CD4-positive, alpha-beta T cell (primary cell): ENCODE data around the gene PAQR8. TPM values are rescaled to one million over a fixed set of nuclear protein-coding genes. Genes with fewer than 3 reads are reported as not detected.

ENCODE experiments used
- ATAC-seq: fragments of 200-7000 bp; cut with Tn5 transposase; one replicate; pipeline ENCODE4 v1.10.0; 2022; ENCODE audit warnings: mild to moderate bottlenecking; ENCODE audit not compliant: poor library complexity
- CTCF ChIA-PET: fragments of 350-600 bp; sonication (Branson Sonifier 250); formaldehyde crosslinking; loops from one replicate; lab custom pipeline; 2021; ENCODE audit warnings: antibody characterized with exemption, inconsistent platforms; lab: Charles Lee
- POLR2A ChIA-PET: fragments of 350-600 bp; sonication (Branson Sonifier 250); formaldehyde crosslinking; loops from one replicate; lab custom pipeline; 2021; ENCODE audit warnings: antibody characterized with exemption, inconsistent platforms; lab: Charles Lee
- DNase-seq, 14 experiments: peaks; one replicate each; pipeline ENCODE4 v3.0.0-alpha.2; 2013 to 2020; ENCODE audit warnings: mixed read lengths in 2 of 14
- H3K27ac ChIP-seq, 2 donors: one replicate each; pipeline versions ENCODE4 v1.5.1 to v1.7.0; 2013; ENCODE audit warnings: low read length in 2 of 2, low read depth in 1 of 2, mild to moderate bottlenecking in 1 of 2
- H3K27me3 ChIP-seq, 2 experiments: 1 replicate in 1 of 2; 2 replicates in 1 of 2; pipeline versions ENCODE4 v1.6.1 to v1.7.0; 2013; ENCODE audit warnings: low read length in 2 of 2, control low read depth in 1 of 2, mild to moderate bottlenecking in 1 of 2, moderate library complexity in 1 of 2; ENCODE audit not compliant: insufficient read depth in 2 of 2, control insufficient read depth in 1 of 2
- H3K36me3 ChIP-seq: one replicate; pipeline ENCODE4 v1.6.1; 2013; ENCODE audit warnings: low read length, control low read depth; ENCODE audit not compliant: insufficient read depth
- H3K4me1 ChIP-seq: one replicate; pipeline ENCODE4 v1.6.1; 2013; ENCODE audit warnings: low read length, control low read depth; ENCODE audit not compliant: insufficient read depth
- H3K4me3 ChIP-seq: one replicate; pipeline ENCODE4 v1.5.1; 2013; ENCODE audit warnings: mild to moderate bottlenecking, low read length, moderate library complexity
- H3K9me3 ChIP-seq, 2 experiments: 1 replicate in 1 of 2; 2 replicates in 1 of 2; pipeline versions ENCODE4 v1.6.1 to v1.7.0; 2013; ENCODE audit warnings: low read length in 2 of 2, mild to moderate bottlenecking in 2 of 2, control low read depth in 1 of 2, moderate library complexity in 1 of 2; ENCODE audit not compliant: control insufficient read depth in 1 of 2, insufficient read depth in 1 of 2
- H3K27ac Mint-ChIP-seq: one replicate; pipeline ENCODE4 v1.8.0; 2020; ENCODE audit warnings: mixed read lengths
- H3K27me3 Mint-ChIP-seq: one replicate; pipeline ENCODE4 v1.8.0; 2021; ENCODE audit warnings: mixed read lengths
- H3K36me3 Mint-ChIP-seq: one replicate; pipeline ENCODE4 v1.8.0; 2021; ENCODE audit warnings: low read depth, mixed read lengths
- H3K4me1 Mint-ChIP-seq: one replicate; pipeline ENCODE4 v1.8.0; 2021; ENCODE audit warnings: low read depth, mixed read lengths
- H3K4me3 Mint-ChIP-seq: one replicate; pipeline ENCODE4 v1.8.0; 2020; ENCODE audit warnings: mild to moderate bottlenecking, mixed read lengths
- H3K9me3 Mint-ChIP-seq: one replicate; pipeline ENCODE4 v1.8.0; 2020; ENCODE audit warnings: mixed read lengths
- intact Hi-C, 2 experiments: fragments of 100-400 bp; cut with DNase I in 1 of 2; cut with micrococcal nuclease in 1 of 2; formaldehyde crosslinking; loops; one replicate each; pipeline versions ENCODE4 v1.15.1 to v1.9.0; 2023 to 2025; cut with DNase I, micrococcal nuclease
- total RNA-seq, 174 experiments: library from RNA in 2 of 174; stranded (reverse) in 2 of 174; gene quantifications; one replicate each; pipeline ENCODE4 v1.2.3 and lab custom pipeline; 2021 to 2026
- TF ChIP-seq, protein P1 (sequence below): fragments of 200-600 bp; IDR thresholded peaks from one replicate; pipeline ENCODE4 v1.8.0; 2022; ENCODE audit warnings: antibody characterized with exemption, mild to moderate bottlenecking

PAQR8 gene
- total RNA-seq, 2 experiments from 2014 or later = 1.8 to 1.9 TPM

DNA sequence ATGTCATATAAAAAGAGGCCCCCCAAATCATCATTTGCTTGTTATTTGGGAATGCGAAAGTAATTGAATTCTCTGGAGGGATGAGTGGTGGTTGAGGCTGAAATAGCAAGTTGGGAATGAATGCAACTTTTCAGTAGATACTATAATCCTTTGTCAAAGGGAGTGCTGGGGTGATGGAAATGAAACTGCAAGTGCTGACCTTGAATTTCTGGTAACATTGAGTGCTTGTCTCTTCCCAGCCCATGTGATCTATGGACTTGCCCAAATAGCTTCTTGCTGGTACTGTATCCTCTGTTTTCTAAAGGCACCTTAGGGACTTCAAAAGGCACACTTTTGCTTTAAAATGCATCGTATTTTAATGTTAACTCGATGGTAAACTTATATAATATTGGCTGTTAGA, 14.8 kb downstream of the PAQR8 start:
- ATAC-seq (no peak), DNase-seq (no peak)
- ChIA-PET CTCF (interaction anchor here (1.2 to 1.4 kb wide), 2 partner anchors 14 to 23 kb away, joined by 5 to 6 read pairs; partner anchors contain the start of gene PAQR8), POLR2A (interaction anchor here (0.9 to 9.0 kb wide), 8 partner anchors 10 to 91 kb away, joined by 3 to 83 read pairs (median 9); partner anchors contain the start of genes MCM3 and PAQR8)
- H3K27me3 ChIP-seq = no peaks in the 10 kb centered on the region
- H3K4me1 ChIP-seq = peaks cover 41% of the 10 kb centered on the region
- H3K4me1 Mint-ChIP-seq = peaks cover 83% of the 10 kb centered on the region
- H3K27me3 Mint-ChIP-seq = no peaks in the 10 kb centered on the region
- TF ChIP-seq, protein P1, sequence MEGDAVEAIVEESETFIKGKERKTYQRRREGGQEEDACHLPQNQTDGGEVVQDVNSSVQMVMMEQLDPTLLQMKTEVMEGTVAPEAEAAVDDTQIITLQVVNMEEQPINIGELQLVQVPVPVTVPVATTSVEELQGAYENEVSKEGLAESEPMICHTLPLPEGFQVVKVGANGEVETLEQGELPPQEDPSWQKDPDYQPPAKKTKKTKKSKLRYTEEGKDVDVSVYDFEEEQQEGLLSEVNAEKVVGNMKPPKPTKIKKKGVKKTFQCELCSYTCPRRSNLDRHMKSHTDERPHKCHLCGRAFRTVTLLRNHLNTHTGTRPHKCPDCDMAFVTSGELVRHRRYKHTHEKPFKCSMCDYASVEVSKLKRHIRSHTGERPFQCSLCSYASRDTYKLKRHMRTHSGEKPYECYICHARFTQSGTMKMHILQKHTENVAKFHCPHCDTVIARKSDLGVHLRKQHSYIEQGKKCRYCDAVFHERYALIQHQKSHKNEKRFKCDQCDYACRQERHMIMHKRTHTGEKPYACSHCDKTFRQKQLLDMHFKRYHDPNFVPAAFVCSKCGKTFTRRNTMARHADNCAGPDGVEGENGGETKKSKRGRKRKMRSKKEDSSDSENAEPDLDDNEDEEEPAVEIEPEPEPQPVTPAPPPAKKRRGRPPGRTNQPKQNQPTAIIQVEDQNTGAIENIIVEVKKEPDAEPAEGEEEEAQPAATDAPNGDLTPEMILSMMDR = no peak
- peaks cover 53% of the 10 kb centered on the region for H3K36me3 Mint-ChIP-seq
- H3K36me3 ChIP-seq = peaks cover 32% of the 10 kb centered on the region
- no peaks in the 10 kb centered on the region for H3K9me3 ChIP-seq
- H3K27ac Mint-ChIP-seq = peak overlapping the region; percentile 80
- intact Hi-C loops = loop anchor here in 1 of 2 experiments (2.0 kb wide), 2 partner anchors 14 kb away; partner anchors contain the start of gene PAQR8
- peak overlapping the region in 1 of 2 donors; percentile 44 for H3K27ac ChIP-seq
- H3K9me3 Mint-ChIP-seq = peaks cover 7% of the 10 kb centered on the region
- H3K4me3 ChIP-seq = no peak overlapping the region
- H3K4me3 Mint-ChIP-seq = peak overlapping the region; percentile 70

DNA sequence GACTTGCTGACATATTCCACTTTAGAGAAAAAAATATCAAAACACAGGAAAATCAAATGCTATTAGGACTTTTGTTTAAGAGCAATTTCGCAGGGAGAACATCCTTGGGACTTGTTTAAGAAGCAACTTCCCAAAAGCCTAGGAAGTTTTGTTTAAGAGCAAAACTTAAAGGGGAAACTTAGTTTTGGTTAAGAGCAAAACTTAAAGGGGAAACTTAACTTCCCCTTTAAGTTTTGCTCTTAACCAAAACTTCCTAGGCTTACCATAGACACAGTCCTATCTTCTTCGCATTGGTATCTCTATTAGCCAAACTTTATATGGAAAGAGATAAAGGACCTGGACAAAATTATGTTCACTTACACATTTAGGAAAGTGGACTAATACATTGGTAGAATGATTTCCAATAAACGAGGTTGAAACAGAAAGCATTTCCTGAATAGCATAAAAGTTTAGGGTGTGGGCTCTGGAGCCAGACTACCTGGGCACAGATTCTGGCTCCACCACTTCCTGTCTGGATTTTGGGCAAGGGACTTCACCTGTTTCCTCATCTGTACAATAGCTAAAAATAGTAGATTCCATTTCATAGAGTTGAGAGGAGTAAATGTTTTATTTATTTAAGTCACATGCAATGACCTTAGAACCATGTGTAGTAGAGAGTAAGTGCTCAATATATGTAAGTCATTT, 15.7 kb downstream of the PAQR8 start:
- H3K9me3 ChIP-seq = no peaks in the 10 kb centered on the region
- ChIA-PET CTCF (interaction anchor here (0.6 to 1.4 kb wide), 2 partner anchors 22 to 30 kb away, joined by 4 to 5 read pairs; no protein-coding TSS in a partner anchor), POLR2A (interaction anchor here (0.8 to 9.0 kb wide), 8 partner anchors 11 to 92 kb away, joined by 3 to 83 read pairs (median 6); partner anchors contain the start of genes MCM3 and PAQR8)
- Mint-ChIP-seq H3K36me3 (peaks cover 52% of the 10 kb centered on the region), H3K27me3 (no peaks in the 10 kb centered on the region), H3K4me3 (peak overlapping the region; percentile 70), H3K4me1 (peaks cover 82% of the 10 kb centered on the region), H3K27ac (peak overlapping the region; percentile 80), H3K9me3 (peaks cover 7% of the 10 kb centered on the region)
- no peak overlapping the region for H3K4me3 ChIP-seq
- intact Hi-C loops = loop anchor here in 1 of 2 experiments (2.0 kb wide), 2 partner anchors 13 to 15 kb away; partner anchors contain the start of gene PAQR8
- ATAC-seq = peak; percentile 72
- DNase-seq = peak in 5 of 14 experiments; percentile 12 to 47 (median 33)
- peaks cover 41% of the 10 kb centered on the region for H3K4me1 ChIP-seq
- TF ChIP-seq, protein P1 = no peak
- H3K27ac ChIP-seq = no peak overlapping the region
- H3K27me3 ChIP-seq = no peaks in the 10 kb centered on the region
- H3K36me3 ChIP-seq = peaks cover 25% of the 10 kb centered on the region

DNA sequence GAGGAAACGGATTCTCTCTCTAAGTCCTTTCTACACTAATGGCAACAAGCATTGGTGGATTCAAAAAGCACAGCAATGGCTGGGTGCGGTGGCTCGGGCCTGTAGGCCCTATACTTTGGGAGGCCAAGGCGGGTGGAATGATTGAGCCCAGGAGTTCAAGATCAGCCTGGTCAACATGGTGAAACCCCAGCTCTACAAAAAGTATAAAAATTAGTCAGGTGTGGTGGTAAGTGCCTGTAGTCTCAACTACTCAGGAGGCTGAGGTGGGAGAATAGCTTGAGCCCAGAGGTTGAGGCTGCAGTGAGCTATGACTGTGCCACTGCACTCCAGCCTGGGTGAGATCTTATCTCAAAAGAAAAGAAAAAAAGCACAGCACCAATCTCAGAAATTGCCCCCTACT, 19.3 kb downstream of the PAQR8 start:
- DNase-seq (no peak), ATAC-seq (no peak)
- no peaks in the 10 kb centered on the region for H3K9me3 ChIP-seq
- H3K4me1 ChIP-seq = peaks cover 31% of the 10 kb centered on the region
- no peak overlapping the region for H3K4me3 Mint-ChIP-seq
- peaks cover 81% of the 10 kb centered on the region for H3K4me1 Mint-ChIP-seq
- ChIA-PET POLR2A (interaction anchor here (0.8 to 1.1 kb wide), 2 partner anchors 9 to 19 kb away, joined by 3 to 11 read pairs; partner anchors contain the start of gene PAQR8), CTCF (no interaction called here)
- intact Hi-C loops = loop anchor here in 1 of 2 experiments (2.0 kb wide), 1 partner anchor 18 kb away; no protein-coding TSS in a partner anchor
- H3K27me3 ChIP-seq = no peaks in the 10 kb centered on the region
- peaks cover 6% of the 10 kb centered on the region for H3K36me3 ChIP-seq
- no peaks in the 10 kb centered on the region for H3K27me3 Mint-ChIP-seq
- no peak overlapping the region for H3K4me3 ChIP-seq
- TF ChIP-seq, protein P1 = no peak
- H3K9me3 Mint-ChIP-seq = peaks cover 5% of the 10 kb centered on the region
- H3K36me3 Mint-ChIP-seq = peaks cover 54% of the 10 kb centered on the region
- peak overlapping the region; percentile 83 for H3K27ac Mint-ChIP-seq
- no peak overlapping the region for H3K27ac ChIP-seq
